GM21723 (cell line): ENCODE results near the gene ERICH6.

Experiments
- ATAC-seq: cut with Tn5 transposase; IDR thresholded peaks from one replicate; pipeline ENCODE4 v1.9.1; 2021; ENCODE audit warnings: mild to moderate bottlenecking, moderate library complexity; ENCODE audit not compliant: unreplicated experiment

ERICH6 gene

GRCh38 chr3:150613709-150614480, 89.8 kb downstream of the ERICH6 start:
- no peak for ATAC-seq

- ATAC-seq, result no peak
Observed at GRCh38 chr3:150613034-150613433, 90.7 kb downstream of the ERICH6 start.

- ATAC-seq, result no peak
Observed at GRCh38 chr3:150612494-150612893, 91.2 kb downstream of the ERICH6 start.

GRCh38 chr3:150611666-150612065, 92.1 kb downstream of the ERICH6 start:
- ATAC-seq, result no peak

GRCh38 chr3:150610785-150611184, 92.9 kb downstream of the ERICH6 start:
- no peak for ATAC-seq

GRCh38 chr3:150609988-150610387, 93.7 kb downstream of the ERICH6 start:
- no peak for ATAC-seq
